K562 (cell line): Measurements from ENCODE around the gene TSPOAP1. TPM values are rescaled to one million over a fixed set of nuclear protein-coding genes. Genes with fewer than 3 reads are reported as not detected.
A peak's percentile ranks its signal among the peaks of the same experiment; 100 is the strongest.

Experiments
- BRF1 ChIP-seq: IDR thresholded peaks from 3 replicates; pipeline ENCODE4 v1.6.1; 2011; ENCODE audit warnings: borderline replicate concordance, mild to moderate bottlenecking; ENCODE audit not compliant: insufficient read length; ENCODE audit errors: extremely low read depth
- CSDE1 ChIP-seq, 2 experiments: fragments of 450-650 bp; IDR thresholded peaks; 2 replicates each; pipeline ENCODE4 v1.6.1; 2016; ENCODE audit warnings: mild to moderate bottlenecking in 1 of 2
- HDAC6 ChIP-seq: IDR thresholded peaks from 2 replicates; pipeline ENCODE4 v1.6.1; 2012; ENCODE audit warnings: low read depth, mild to moderate bottlenecking, control low read depth, inconsistent platforms, low read length, moderate library complexity
- JUNB ChIP-seq: fragments of 450-650 bp; formaldehyde crosslinking; conservative IDR thresholded peaks from 2 replicates; pipeline ENCODE4 v1.4.0; 2020; ENCODE audit warnings: mild to moderate bottlenecking
- NONO ChIP-seq, 2 experiments: fragments of 200-400 bp in 1 of 2; fragments of 450-650 bp in 1 of 2; formaldehyde crosslinking in 1 of 2; IDR thresholded peaks; 2 replicates each; pipeline ENCODE4 v1.6.1; 2017; ENCODE audit warnings: low read depth in 2 of 2, mild to moderate bottlenecking in 2 of 2, moderate library complexity in 2 of 2, low read length in 1 of 2
- POLR2AphosphoS2 ChIP-seq: IDR thresholded peaks from 2 replicates; pipeline ENCODE4 v1.6.1; 2012; ENCODE audit warnings: low read length, improper control_type of control experiment
- RBM15 ChIP-seq: fragments of 200-400 bp; formaldehyde crosslinking; IDR thresholded peaks from 2 replicates; pipeline ENCODE4 v1.6.1; 2018; ENCODE audit warnings: mild to moderate bottlenecking, low read length, moderate library complexity; ENCODE audit not compliant: insufficient read depth
- TCF7L2 ChIP-seq: fragments of 150-350 bp; IDR thresholded peaks from 2 replicates; pipeline ENCODE4 v1.6.1; 2016; ENCODE audit warnings: low read depth, mild to moderate bottlenecking, low read length, moderate library complexity
- ZC3H8 ChIP-seq: fragments of 450-650 bp; IDR thresholded peaks from 2 replicates; pipeline ENCODE4 v1.6.1; 2017
- ZFP36 ChIP-seq: fragments of 150-350 bp; IDR thresholded peaks from 2 replicates; pipeline ENCODE4 v1.6.1; 2018; ENCODE audit warnings: low read length, low read depth; ENCODE audit not compliant: partially characterized antibody
- ZNF239 ChIP-seq: fragments of 250-450 bp; sonication (Bioruptor Pico); IDR thresholded peaks from 2 replicates; pipeline ENCODE4 v1.4.0; 2020; ENCODE audit warnings: mild to moderate bottlenecking
- polyA plus RNA-seq, 8 experiments: library from polyadenylated mRNA; depleted of rRNA in 4 of 8; stranded (reverse) in 5 of 8; unstranded in 3 of 8; fragments of >200 nt; fragmentation: Nextera tagmentation in 2 of 8; fragmentation: Illumina TruSeq in 1 of 8; extraction: Ambion mirVana in 2 of 8; extraction: Trizol in 1 of 8; gene quantifications; 2 replicates each; pipeline versions ENCODE4 v1.2.1 to v1.2.3, GENCODE V29; 2011 to 2014; ENCODE audit warnings: inconsistent platforms in 1 of 8, missing spikeins in 1 of 8
- total RNA-seq, 7 experiments: library from RNA; depleted of rRNA in 6 of 7; stranded (reverse); fragments of >200 nt in 6 of 7; fragmentation: Illumina TruSeq in 2 of 7; extraction: Trizol in 2 of 7; gene quantifications; 2 replicates each; pipeline versions ENCODE4 v1.2.1 to v1.2.3, GENCODE V29; 2011 to 2021; ENCODE audit warnings: low replicate concordance in 1 of 7
- TF ChIP-seq, protein P1 (sequence below): fragments of 450-650 bp; formaldehyde crosslinking; IDR thresholded peaks from 2 replicates; pipeline ENCODE4 v1.4.0; 2022; ENCODE audit warnings: missing genetic modification characterization
- TF ChIP-seq, protein P2 (sequence below): fragments of 450-650 bp; formaldehyde crosslinking; conservative IDR thresholded peaks from 2 replicates; pipeline ENCODE4 v1.4.0; 2022; ENCODE audit warnings: mild to moderate bottlenecking, missing genetic modification characterization
- TF ChIP-seq, protein P3 (sequence below): fragments of 450-650 bp; IDR thresholded peaks from 2 replicates; pipeline ENCODE4 v1.6.1; 2017; ENCODE audit warnings: antibody characterized with exemption, mild to moderate bottlenecking
- TF ChIP-seq, protein P4 (sequence below): sonication (generic); formaldehyde crosslinking; IDR thresholded peaks from 2 replicates; pipeline ENCODE4 v1.8.1; 2023; ENCODE audit warnings: mild to moderate bottlenecking, missing genetic modification reagents, moderate library complexity

Gene TSPOAP1
- total and polyA plus RNA-seq, 9 of the 15 experiments (the other 6 are each of a cell fraction or from before 2014, with no cell fraction given) = 0.87 to 3.9 (median 1.8) TPM; not detected in 2

DNA sequence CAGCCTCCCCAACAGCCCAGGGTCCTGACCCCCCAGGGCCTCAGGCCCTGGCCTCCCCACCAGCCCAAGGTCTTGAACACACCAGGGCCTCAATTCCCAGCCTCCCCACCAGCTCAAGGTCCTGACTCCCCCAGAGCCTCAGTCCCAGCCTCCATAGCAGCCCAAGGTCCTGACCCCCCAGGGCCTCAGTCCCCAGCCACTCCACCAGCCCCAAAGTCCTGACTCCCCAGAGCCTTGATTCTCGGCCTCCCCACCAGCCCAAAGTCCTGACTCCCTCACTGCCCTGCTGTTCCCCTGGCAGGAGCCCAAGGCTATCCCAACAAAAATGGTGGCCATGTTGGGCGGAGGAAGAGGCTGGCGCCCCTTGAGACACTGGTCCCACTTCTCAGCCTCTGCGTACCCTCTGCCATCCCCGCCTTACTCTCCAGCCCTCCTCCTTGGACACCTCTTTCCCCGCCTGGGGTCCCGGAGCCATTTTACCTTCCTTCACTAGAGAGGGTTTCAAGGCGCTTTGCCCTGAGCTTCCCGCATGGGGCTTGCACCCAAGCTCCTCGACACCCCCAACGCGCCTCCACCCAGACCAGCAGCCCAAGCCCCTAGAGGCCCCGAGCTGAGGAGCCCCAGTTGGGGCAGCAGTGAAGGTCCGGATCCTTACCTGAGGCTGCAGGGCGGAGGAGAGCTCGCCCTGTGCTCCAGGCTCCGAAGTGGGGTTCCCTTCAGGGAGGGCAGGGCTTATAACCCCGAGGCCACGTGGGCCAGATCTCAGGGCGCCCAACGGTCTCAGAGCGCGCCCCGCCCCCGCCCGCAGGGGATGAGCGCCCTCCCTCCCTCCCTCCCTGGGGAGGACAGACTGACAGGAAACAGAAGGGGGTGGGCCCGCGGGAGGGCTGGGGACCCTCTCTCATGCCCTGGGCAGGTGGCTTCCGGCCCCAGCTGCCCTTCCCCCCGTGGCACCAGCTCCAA lies 3.5 kb upstream of the TSPOAP1 start (continued):
- TF ChIP-seq BRF1 (no peak), RBM15 (no peak; the same call in 1 of the 2 replicates), POLR2AphosphoS2 (peak; percentile 96), ZFP36 (peak; percentile 9), TCF7L2 (no peak), CSDE1 (IDR thresholded peaks at IDR 0.05) (peak in 1 of 2 experiments; percentile 73; a peak in 1 of 4 replicates), NONO (IDR thresholded peaks at IDR 0.05; ENCODE audit: low read depth in 2 of 2, low read length in 1 of 2) (peak; percentile 26 to 59; a peak in 2 of 4 replicates), ZNF239 (CRISPR knock-in tag) (no peak), HDAC6 (no peak), JUNB (CRISPR knock-in tag) (peak; percentile 32; the same call in 1 of the 2 replicates), ZC3H8 (no peak)
- TF ChIP-seq, protein P1, sequence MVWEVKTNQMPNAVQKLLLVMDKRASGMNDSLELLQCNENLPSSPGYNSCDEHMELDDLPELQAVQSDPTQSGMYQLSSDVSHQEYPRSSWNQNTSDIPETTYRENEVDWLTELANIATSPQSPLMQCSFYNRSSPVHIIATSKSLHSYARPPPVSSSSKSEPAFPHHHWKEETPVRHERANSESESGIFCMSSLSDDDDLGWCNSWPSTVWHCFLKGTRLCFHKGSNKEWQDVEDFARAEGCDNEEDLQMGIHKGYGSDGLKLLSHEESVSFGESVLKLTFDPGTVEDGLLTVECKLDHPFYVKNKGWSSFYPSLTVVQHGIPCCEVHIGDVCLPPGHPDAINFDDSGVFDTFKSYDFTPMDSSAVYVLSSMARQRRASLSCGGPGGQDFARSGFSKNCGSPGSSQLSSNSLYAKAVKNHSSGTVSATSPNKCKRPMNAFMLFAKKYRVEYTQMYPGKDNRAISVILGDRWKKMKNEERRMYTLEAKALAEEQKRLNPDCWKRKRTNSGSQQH (CRISPR knock-in tag) = peak; percentile 84
- TF ChIP-seq, protein P2, sequence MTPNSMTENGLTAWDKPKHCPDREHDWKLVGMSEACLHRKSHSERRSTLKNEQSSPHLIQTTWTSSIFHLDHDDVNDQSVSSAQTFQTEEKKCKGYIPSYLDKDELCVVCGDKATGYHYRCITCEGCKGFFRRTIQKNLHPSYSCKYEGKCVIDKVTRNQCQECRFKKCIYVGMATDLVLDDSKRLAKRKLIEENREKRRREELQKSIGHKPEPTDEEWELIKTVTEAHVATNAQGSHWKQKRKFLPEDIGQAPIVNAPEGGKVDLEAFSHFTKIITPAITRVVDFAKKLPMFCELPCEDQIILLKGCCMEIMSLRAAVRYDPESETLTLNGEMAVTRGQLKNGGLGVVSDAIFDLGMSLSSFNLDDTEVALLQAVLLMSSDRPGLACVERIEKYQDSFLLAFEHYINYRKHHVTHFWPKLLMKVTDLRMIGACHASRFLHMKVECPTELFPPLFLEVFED (CRISPR knock-in tag) = no peak
- TF ChIP-seq, protein P3, sequence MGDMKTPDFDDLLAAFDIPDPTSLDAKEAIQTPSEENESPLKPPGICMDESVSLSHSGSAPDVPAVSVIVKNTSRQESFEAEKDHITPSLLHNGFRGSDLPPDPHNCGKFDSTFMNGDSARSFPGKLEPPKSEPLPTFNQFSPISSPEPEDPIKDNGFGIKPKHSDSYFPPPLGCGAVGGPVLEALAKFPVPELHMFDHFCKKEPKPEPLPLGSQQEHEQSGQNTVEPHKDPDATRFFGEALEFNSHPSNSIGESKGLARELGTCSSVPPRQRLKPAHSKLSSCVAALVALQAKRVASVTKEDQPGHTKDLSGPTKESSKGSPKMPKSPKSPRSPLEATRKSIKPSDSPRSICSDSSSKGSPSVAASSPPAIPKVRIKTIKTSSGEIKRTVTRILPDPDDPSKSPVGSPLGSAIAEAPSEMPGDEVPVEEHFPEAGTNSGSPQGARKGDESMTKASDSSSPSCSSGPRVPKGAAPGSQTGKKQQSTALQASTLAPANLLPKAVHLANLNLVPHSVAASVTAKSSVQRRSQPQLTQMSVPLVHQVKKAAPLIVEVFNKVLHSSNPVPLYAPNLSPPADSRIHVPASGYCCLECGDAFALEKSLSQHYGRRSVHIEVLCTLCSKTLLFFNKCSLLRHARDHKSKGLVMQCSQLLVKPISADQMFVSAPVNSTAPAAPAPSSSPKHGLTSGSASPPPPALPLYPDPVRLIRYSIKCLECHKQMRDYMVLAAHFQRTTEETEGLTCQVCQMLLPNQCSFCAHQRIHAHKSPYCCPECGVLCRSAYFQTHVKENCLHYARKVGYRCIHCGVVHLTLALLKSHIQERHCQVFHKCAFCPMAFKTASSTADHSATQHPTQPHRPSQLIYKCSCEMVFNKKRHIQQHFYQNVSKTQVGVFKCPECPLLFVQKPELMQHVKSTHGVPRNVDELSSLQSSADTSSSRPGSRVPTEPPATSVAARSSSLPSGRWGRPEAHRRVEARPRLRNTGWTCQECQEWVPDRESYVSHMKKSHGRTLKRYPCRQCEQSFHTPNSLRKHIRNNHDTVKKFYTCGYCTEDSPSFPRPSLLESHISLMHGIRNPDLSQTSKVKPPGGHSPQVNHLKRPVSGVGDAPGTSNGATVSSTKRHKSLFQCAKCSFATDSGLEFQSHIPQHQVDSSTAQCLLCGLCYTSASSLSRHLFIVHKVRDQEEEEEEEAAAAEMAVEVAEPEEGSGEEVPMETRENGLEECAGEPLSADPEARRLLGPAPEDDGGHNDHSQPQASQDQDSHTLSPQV = 0 out of 2 replicates have a peak, but pooled peaks have one; percentile 15
- TF ChIP-seq, protein P4, sequence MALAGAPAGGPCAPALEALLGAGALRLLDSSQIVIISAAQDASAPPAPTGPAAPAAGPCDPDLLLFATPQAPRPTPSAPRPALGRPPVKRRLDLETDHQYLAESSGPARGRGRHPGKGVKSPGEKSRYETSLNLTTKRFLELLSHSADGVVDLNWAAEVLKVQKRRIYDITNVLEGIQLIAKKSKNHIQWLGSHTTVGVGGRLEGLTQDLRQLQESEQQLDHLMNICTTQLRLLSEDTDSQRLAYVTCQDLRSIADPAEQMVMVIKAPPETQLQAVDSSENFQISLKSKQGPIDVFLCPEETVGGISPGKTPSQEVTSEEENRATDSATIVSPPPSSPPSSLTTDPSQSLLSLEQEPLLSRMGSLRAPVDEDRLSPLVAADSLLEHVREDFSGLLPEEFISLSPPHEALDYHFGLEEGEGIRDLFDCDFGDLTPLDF (CRISPR knock-in tag) = peak; percentile 86; the same call in 1 of the 2 replicates
